ENCODE results near the gene PLCG1. TPM values are rescaled to one million over a fixed set of nuclear protein-coding genes. Genes with fewer than 3 reads are reported as not detected.

Gene PLCG1
- total RNA-seq, 3 donors from 2014 or later (not counting 1 experiment from before 2014, with no cell fraction given), result 199 to 242 (median 236) TPM

GRCh38 chr20:41145821-41146620 lies 8.7 kb downstream of the PLCG1 start:
- H3K4me1 ChIP-seq (ENCODE audit: control insufficient read depth, insufficient read depth, low read length), result peaks cover 93% of the 10 kb centered on the region
- Mint-ChIP-seq H3K4me1 (peaks cover 92 to 93% of the 10 kb centered on the region in 2 donors), H3K9me3 (no peaks in the 10 kb centered on the region), H3K27ac (peak overlapping the region; percentile 55 to 94), H3K4me3 (peak overlapping the region; percentile 7), H3K27me3 (ENCODE audit: low read depth in 2 of 2) (no peaks in the 10 kb centered on the region), H3K36me3 (no peaks in the 10 kb centered on the region)
- no peak overlapping the region for H3K27ac ChIP-seq (ENCODE audit: low read length)
- ATAC-seq (no peak), DNase-seq (no peak)
- no peaks in the 10 kb centered on the region for H3K27me3 ChIP-seq (ENCODE audit: control insufficient read depth, insufficient read depth, low read length)
- no peaks in the 10 kb centered on the region for H3K36me3 ChIP-seq (ENCODE audit: control insufficient read depth, insufficient read depth, low read length)
- intact Hi-C loops (cut with micrococcal nuclease), result no loop called here
- 95% methylated on average over 12 of the region's 12 CpGs for WGBS (ENCODE audit: insufficient coverage)
- TF ChIP-seq CTCF (IDR thresholded peaks at IDR 0.05), result no peak
- no peaks in the 10 kb centered on the region for H3K9me3 ChIP-seq (ENCODE audit: control insufficient read depth, insufficient read depth, low read length)
- H3K4me3 ChIP-seq (ENCODE audit: low read length), result no peak overlapping the region

GRCh38 chr20:41147767-41148191 lies 10.4 kb downstream of the PLCG1 start:
- H3K4me3 Mint-ChIP-seq, result no peak overlapping the region
- H3K27ac Mint-ChIP-seq, result peak overlapping the region; percentile 42 to 67
- Histone ChIP-seq H3K36me3 (ENCODE audit: control insufficient read depth, insufficient read depth, low read length) (no peaks in the 10 kb centered on the region), H3K4me3 (ENCODE audit: low read length) (no peak overlapping the region), H3K27me3 (ENCODE audit: control insufficient read depth, insufficient read depth, low read length) (no peaks in the 10 kb centered on the region), H3K4me1 (ENCODE audit: control insufficient read depth, insufficient read depth, low read length) (peaks cover 93% of the 10 kb centered on the region), H3K9me3 (ENCODE audit: control insufficient read depth, insufficient read depth, low read length) (no peaks in the 10 kb centered on the region), H3K27ac (ENCODE audit: low read length) (no peak overlapping the region)
- no peaks in the 10 kb centered on the region for H3K27me3 Mint-ChIP-seq (ENCODE audit: low read depth in 2 of 2)
- ATAC-seq (no peak), DNase-seq (no peak)
- H3K4me1 Mint-ChIP-seq, result peaks cover 88 to 92% of the 10 kb centered on the region in 2 donors
- H3K9me3 Mint-ChIP-seq, result no peaks in the 10 kb centered on the region
- 81% methylated on average over 8 of the region's 8 CpGs for WGBS (ENCODE audit: insufficient coverage)
- intact Hi-C loops (cut with micrococcal nuclease), result no loop called here
- H3K36me3 Mint-ChIP-seq, result no peaks in the 10 kb centered on the region
- no peak for TF ChIP-seq CTCF (IDR thresholded peaks at IDR 0.05)

GRCh38 chr20:41148942-41149341 lies 11.6 kb downstream of the PLCG1 start:
- 88% methylated on average over 2 of the region's 5 CpGs for WGBS (ENCODE audit: insufficient coverage)
- intact Hi-C loops (cut with micrococcal nuclease), result no loop called here
- Mint-ChIP-seq H3K9me3 (no peaks in the 10 kb centered on the region), H3K4me3 (no peak overlapping the region), H3K4me1 (peaks cover 86 to 88% of the 10 kb centered on the region in 2 donors), H3K36me3 (no peaks in the 10 kb centered on the region), H3K27me3 (ENCODE audit: low read depth in 2 of 2) (no peaks in the 10 kb centered on the region), H3K27ac (peak overlapping the region; percentile 2 to 24)
- Histone ChIP-seq H3K36me3 (ENCODE audit: control insufficient read depth, insufficient read depth, low read length) (no peaks in the 10 kb centered on the region), H3K4me1 (ENCODE audit: control insufficient read depth, insufficient read depth, low read length) (peaks cover 86% of the 10 kb centered on the region), H3K27ac (ENCODE audit: low read length) (no peak overlapping the region), H3K4me3 (ENCODE audit: low read length) (no peak overlapping the region), H3K9me3 (ENCODE audit: control insufficient read depth, insufficient read depth, low read length) (no peaks in the 10 kb centered on the region), H3K27me3 (ENCODE audit: control insufficient read depth, insufficient read depth, low read length) (no peaks in the 10 kb centered on the region)
- DNase-seq (no peak), ATAC-seq (no peak)
- TF ChIP-seq CTCF (IDR thresholded peaks at IDR 0.05), result no peak
